H1 (cell line): ENCODE results near the gene KLHL33.

ENCODE experiments used
- BRCA1 ChIP-seq: IDR thresholded peaks from 2 replicates; pipeline ENCODE4 v1.6.1; 2012; ENCODE audit warnings: low read depth, low read length, improper control_type of control experiment
- CEBPB ChIP-seq: IDR thresholded peaks from 2 replicates; pipeline ENCODE4 v1.6.1; 2012; ENCODE audit warnings: low read depth, low read length
- EP300 ChIP-seq, 2 experiments: IDR thresholded peaks; 1 replicate in 1 of 2; 2 replicates in 1 of 2; pipeline ENCODE4 v1.6.1; 2011 to 2012; ENCODE audit warnings: low read depth in 2 of 2, low read length in 2 of 2, mild to moderate bottlenecking in 2 of 2, borderline replicate concordance in 1 of 2, inconsistent platforms in 1 of 2, moderate library complexity in 1 of 2
- GTF2F1 ChIP-seq: IDR thresholded peaks from 2 replicates; pipeline ENCODE4 v1.6.1; 2012; ENCODE audit warnings: low read depth, low read length, improper control_type of control experiment, borderline replicate concordance
- POLR2AphosphoS5 ChIP-seq: IDR thresholded peaks from 2 replicates; pipeline ENCODE4 v1.6.1; 2011; ENCODE audit warnings: low read depth, low read length
- SRF ChIP-seq: IDR thresholded peaks from 2 replicates; pipeline ENCODE4 v1.6.1; 2011; ENCODE audit warnings: mild to moderate bottlenecking, low read depth, low read length, moderate library complexity
- TAF1 ChIP-seq: IDR thresholded peaks from 2 replicates; pipeline ENCODE4 v1.6.1; 2011; ENCODE audit warnings: mild to moderate bottlenecking, low read depth, low read length
- TF ChIP-seq, protein P1 (sequence below), 3 experiments: IDR thresholded peaks; 1 replicate in 2 of 3; 2 replicates in 1 of 3; pipeline versions ENCODE4 v1.5.1 to v1.6.1; 2011; ENCODE audit warnings: low read length in 3 of 3, mild to moderate bottlenecking in 3 of 3, inconsistent platforms in 2 of 3, low read depth in 1 of 3, moderate library complexity in 1 of 3; ENCODE audit not compliant: insufficient read depth in 1 of 3; ENCODE audit errors: control extremely low read depth in 1 of 3

DNA sequence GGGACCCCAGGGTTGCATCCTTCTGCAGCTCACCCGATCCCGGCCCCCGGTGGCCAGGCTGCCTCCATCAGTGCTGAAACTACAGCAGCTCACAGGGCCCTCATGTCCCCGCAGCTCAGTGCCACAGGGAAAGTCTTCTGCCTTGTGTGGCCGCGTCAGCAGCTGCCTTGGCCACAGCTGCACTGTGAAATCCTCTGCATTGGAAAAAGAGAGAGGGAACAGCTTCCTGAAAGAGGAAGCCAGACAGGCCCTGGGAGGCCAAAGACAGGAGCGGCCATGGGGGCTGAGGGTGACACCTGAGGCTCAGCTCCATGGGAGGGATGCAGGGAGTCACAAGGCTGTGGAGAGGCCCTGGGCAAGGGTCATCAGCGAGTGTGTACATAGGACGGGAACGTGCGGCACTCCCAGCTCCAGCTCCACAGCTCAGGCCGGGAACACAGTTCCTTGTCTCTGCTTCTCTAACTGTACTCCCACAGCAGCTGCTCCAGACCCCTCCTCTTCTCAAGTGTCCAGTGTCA is 59.8 kb downstream of the KLHL33 start:
- TF ChIP-seq GTF2F1 (no peak), EP300 (IDR thresholded peaks at IDR 0.05; ENCODE audit: borderline replicate concordance in 1 of 2, low read depth in 2 of 2, low read length in 2 of 2) (no peak), POLR2AphosphoS5 (no peak), TAF1 (no peak), SRF (no peak), BRCA1 (no peak), CEBPB (no peak)
- TF ChIP-seq, protein P1, sequence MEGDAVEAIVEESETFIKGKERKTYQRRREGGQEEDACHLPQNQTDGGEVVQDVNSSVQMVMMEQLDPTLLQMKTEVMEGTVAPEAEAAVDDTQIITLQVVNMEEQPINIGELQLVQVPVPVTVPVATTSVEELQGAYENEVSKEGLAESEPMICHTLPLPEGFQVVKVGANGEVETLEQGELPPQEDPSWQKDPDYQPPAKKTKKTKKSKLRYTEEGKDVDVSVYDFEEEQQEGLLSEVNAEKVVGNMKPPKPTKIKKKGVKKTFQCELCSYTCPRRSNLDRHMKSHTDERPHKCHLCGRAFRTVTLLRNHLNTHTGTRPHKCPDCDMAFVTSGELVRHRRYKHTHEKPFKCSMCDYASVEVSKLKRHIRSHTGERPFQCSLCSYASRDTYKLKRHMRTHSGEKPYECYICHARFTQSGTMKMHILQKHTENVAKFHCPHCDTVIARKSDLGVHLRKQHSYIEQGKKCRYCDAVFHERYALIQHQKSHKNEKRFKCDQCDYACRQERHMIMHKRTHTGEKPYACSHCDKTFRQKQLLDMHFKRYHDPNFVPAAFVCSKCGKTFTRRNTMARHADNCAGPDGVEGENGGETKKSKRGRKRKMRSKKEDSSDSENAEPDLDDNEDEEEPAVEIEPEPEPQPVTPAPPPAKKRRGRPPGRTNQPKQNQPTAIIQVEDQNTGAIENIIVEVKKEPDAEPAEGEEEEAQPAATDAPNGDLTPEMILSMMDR (IDR thresholded peaks at IDR 0.05; ENCODE audit: control extremely low read depth in 1 of 3, insufficient read depth in 1 of 3, low read depth in 1 of 3, low read length in 3 of 3), result no peak
